AML-193 (cell line): Measurements from ENCODE around the gene ANGPTL2.
"Not testable (repeated sequence)": the region's sequence is repeated elsewhere in the genome, so short reads cannot be mapped to it uniquely, and the experiment has no call there.

ENCODE experiments used
- DNase-seq, 2 experiments: peaks; one replicate each; lab custom pipeline; 2025; lab: John Stamatoyannopoulos, UW

The ANGPTL2 gene

GRCh38 chr9:127155314-127155960, 33.0 kb upstream of the ANGPTL2 start:
- DNase-seq, result no peak

- DNase-seq, result no peak
Observed at GRCh38 chr9:127154390-127155191, 32.2 kb upstream of the ANGPTL2 start.

DNA sequence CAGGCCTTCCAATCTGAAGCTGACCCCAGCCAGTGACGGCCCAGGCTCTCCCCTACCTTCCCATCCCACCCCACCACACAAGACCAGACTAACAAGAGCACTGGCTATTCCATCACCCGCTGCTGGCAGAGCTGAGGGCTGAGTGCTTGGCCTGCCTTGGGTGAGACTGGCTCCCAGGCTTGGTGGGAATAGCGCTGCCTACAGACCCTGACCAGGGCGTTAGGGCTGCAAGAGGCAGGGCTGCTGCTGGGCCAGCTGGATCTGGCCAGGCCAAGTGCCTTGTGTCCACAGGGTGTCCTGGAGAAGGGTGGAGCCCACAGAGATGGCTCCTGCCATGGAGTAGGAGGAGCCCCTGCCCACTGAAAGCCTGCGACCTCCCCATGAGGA, 31.6 kb upstream of the ANGPTL2 start:
- no peak for DNase-seq

- no peak for DNase-seq
Observed at GRCh38 chr9:127153501-127153900, 31.1 kb upstream of the ANGPTL2 start.

- DNase-seq, result no peak
Observed at GRCh38 chr9:127149463-127150390, 27.3 kb upstream of the ANGPTL2 start.

DNA sequence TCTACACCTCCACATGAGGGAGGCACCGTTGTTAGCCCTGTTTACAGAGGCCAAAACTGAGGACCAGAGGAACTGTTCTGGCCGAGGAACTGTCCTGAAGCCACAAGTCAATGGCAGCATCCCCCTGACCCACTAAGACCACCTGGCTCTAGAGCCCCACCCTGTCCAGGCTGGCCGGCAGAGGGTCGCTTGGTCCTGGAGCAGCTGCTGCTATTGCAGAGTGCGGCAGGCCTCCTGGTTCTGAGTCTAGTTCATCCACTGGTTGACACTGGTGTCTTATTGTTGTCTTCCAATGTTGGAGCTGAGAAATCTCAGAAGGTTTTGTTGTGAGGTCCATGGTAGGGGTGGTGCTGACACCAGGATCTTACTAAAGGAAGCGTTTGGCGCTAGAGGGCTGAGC, 26.6 kb upstream of the ANGPTL2 start:
- no peak for DNase-seq

DNA sequence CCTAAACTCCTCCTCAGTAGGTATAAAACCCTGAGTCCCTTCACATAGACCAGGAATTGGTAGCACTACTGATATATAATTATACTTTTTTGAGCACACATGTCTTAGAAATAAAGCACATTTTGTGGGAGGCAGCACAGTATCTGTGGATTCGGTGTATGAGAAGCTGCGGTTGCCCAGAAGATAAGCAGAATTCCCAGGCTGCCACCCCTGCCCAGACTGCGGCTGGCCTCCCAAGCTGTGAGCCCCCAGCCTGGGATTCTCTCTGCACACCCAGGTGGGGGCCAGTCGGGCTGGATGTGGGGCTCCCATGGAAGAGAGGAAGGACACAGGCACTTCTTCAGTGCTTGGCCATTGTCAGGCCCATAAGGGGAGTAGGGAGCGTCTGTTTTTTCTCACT, 25.6 kb upstream of the ANGPTL2 start:
- DNase-seq, result no peak

GRCh38 chr9:127147251-127147650, 24.8 kb upstream of the ANGPTL2 start:
- no peak for DNase-seq

- not testable (repeated sequence) for DNase-seq
Observed at GRCh38 chr9:127146841-127147240, 24.4 kb upstream of the ANGPTL2 start.

- DNase-seq, result no peak
Observed at GRCh38 chr9:127144670-127145445, 22.4 kb upstream of the ANGPTL2 start.

DNA sequence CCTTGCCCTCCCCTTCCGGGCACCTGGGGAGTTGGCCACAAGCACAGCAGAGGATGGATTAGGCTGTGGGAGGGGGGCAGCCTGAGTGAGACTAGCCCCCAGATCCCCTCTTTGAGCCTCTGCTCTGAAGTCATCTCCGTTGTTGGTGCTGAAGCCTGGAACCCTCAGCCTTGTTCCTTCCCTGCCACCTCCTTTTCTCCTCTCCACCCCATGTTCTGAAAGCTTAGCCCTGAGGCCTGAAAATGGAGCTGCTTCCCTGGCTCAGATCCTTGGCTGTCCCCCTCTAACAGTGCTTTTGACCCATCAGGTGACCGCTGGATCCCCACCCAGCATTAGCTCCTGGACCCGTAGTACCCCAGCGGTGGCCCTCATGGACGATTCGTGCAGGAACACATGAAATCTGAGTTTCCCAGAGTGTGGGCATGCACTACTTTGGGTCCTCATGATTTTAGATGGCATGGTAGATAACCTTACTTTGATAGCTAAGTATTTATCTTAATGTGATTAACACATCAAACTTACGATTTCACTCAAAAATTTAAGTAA, 21.6 kb upstream of the ANGPTL2 start:
- DNase-seq, result no peak

DNA sequence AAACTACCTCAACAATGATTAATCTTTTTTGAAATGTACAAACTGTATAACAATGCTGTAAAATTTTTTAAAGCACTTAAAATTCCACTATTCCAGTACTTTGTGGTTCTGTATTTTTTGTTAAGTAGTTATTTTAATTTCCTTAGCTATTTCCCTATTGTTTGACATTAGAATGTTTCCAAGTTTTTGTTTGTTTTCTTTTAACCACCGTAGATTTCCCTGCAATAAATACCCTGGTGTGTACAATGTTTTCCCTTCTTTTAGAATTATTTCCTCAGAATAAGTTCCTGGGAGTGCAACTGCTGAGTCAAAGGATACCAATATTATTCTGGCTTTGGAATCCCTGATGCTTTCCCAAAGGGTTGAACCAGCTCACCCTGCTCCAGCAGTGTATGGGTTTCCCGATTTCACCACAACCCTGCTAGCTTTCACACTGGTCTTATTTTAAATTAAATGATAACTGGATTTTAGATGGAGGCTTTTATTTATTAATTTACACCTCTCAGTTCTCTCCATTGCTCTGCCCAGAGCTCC, 20.6 kb upstream of the ANGPTL2 start:
- DNase-seq, result no peak

- no peak for DNase-seq
Observed at GRCh38 chr9:127142291-127142690, 19.9 kb upstream of the ANGPTL2 start.

- DNase-seq, result no peak
Observed at GRCh38 chr9:127140842-127141675, 18.6 kb upstream of the ANGPTL2 start.

DNA sequence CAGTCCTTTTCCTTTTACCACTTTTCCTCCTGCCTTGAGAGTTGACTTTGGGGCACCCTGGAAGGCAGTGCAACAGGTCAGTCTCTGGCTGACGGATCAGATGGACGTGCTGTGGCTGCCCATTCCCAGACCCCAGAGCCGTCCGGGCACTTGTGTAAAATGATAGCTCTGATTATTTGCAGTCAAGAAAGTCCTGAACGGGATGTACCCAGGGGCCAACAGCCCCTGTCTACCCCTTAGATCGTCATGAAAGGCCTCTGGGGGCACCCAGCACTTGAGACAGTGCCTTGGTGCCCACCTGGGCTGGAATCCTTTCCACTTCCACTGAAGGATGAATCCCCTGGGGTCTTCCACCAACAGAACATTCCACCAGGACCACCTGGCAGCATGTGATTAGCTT, 17.7 kb upstream of the ANGPTL2 start:
- DNase-seq, result no peak

DNA sequence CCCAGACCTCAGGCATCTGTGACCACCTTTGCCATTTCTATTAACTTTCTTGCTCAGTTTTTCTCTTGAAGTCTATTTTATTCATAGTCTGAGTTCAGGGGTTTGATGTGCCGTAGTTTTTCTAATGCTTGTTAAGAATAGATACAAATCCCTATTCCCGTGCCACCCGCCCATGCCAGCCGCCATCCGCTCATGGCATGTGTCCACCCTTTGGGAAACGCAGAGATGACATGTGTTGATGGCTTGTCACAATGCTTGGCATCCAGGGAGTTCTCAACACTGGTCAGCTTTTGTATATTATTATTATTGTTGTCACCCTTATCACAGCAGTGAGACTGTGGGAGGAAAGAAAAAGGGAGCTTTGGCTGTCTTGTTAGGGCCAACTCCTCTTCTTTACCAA, 17.3 kb upstream of the ANGPTL2 start:
- no peak for DNase-seq

GRCh38 chr9:127139071-127139731, 16.8 kb upstream of the ANGPTL2 start:
- DNase-seq, result no peak

- no peak for DNase-seq
Observed at GRCh38 chr9:127138444-127138843, 16.0 kb upstream of the ANGPTL2 start.

GRCh38 chr9:127137640-127138360, 15.4 kb upstream of the ANGPTL2 start:
- DNase-seq, result no peak
